Kidney (tissue), 14 donors: Measurements from ENCODE around the gene SRSF2. TPM values are rescaled to one million over a fixed set of nuclear protein-coding genes. Genes with fewer than 3 reads are reported as not detected.

Experiments
- DNase-seq, 5 donors: peaks; one replicate each; pipeline ENCODE4 v3.0.0-alpha.2; 2013 to 2020
- FAIRE-seq: peaks from 2 replicates; lab custom pipeline; 2012; peaks lifted over from hg19 to GRCh38; lab: Jason Lieb, UNC
- H3K27ac ChIP-seq, 2 donors: one replicate each; pipeline ENCODE4 v1.7.0; 2013; ENCODE audit warnings: low read depth in 2 of 2, low read length in 2 of 2, inconsistent platforms in 1 of 2
- H3K27me3 ChIP-seq: one replicate; pipeline ENCODE4 v1.7.1; 2013; ENCODE audit warnings: low read length, inconsistent platforms; ENCODE audit not compliant: control insufficient read depth, insufficient read depth
- H3K36me3 ChIP-seq, 3 donors: one replicate each; pipeline versions ENCODE4 v1.7.0 to v1.7.1; 2013; ENCODE audit warnings: low read length in 3 of 3, control low read depth in 1 of 3, inconsistent platforms in 1 of 3; ENCODE audit not compliant: insufficient read depth in 3 of 3, control insufficient read depth in 2 of 3
- H3K4me1 ChIP-seq, 3 donors: one replicate each; pipeline versions ENCODE4 v1.7.0 to v1.7.1; 2013; ENCODE audit warnings: low read length in 3 of 3, inconsistent platforms in 1 of 3, low read depth in 1 of 3; ENCODE audit not compliant: control insufficient read depth in 2 of 3, insufficient read depth in 2 of 3
- H3K4me3 ChIP-seq, 3 donors: one replicate each; pipeline versions ENCODE4 v1.7.0 to v1.8.1; 2013; ENCODE audit warnings: low read length in 3 of 3, control low read depth in 1 of 3, inconsistent platforms in 1 of 3
- H3K9ac ChIP-seq, 3 donors: one replicate each; pipeline versions ENCODE4 v1.7.0 to v1.7.1; 2013; ENCODE audit warnings: low read length in 3 of 3, control low read depth in 1 of 3, inconsistent platforms in 1 of 3
- H3K9me3 ChIP-seq, 3 donors: one replicate each; pipeline versions ENCODE4 v1.7.0 to v1.7.1; 2013; ENCODE audit warnings: low read length in 3 of 3, control low read depth in 1 of 3, inconsistent platforms in 1 of 3; ENCODE audit not compliant: control insufficient read depth in 2 of 3, insufficient read depth in 1 of 3
- intact Hi-C: fragments of 100-400 bp; cut with DNase I; formaldehyde crosslinking; loops from one replicate; pipeline ENCODE4 v1.11.1; 2022
- polyA plus RNA-seq: library from polyadenylated mRNA; stranded (reverse); fragments of 350-450 nt; fragmentation: Illumina TruSeq; extraction: RNeasy Lipid Tissue Mini Kit (QIAGEN cat#74804); gene quantifications from one replicate; pipeline ENCODE4 v1.2.3, GENCODE V29; 2014; ENCODE audit warnings: low read depth, low replicate concordance; ENCODE audit not compliant: insufficient read depth
- total RNA-seq: library from RNA; stranded (reverse); fragmentation: NEBNext Ultra II Directional; extraction: Animal tissue kit (Norgen Biotek cat#: 25700); gene quantifications from one replicate; pipeline ENCODE4 v1.2.1, GENCODE V29; 2021
- TF ChIP-seq, protein P1 (sequence below): IDR thresholded peaks from 3 replicates; pipeline ENCODE4 v1.5.1; 2012; ENCODE audit warnings: mild to moderate bottlenecking, moderate library complexity, borderline replicate concordance; ENCODE audit not compliant: insufficient read depth; ENCODE audit errors: extremely low read depth
- donor health status: control.
- donor health status: control.
- donor health status: control.
- donor health status: control.
- donor health status: control.
- donor health status: DM: yes; HTN: yes; CAD: no.
- donor health status: Normal renal cell carcinoma (clear cell type).

Gene SRSF2
- total and polyA plus RNA-seq, 2 donors from 2014 or later: 129 to 155 TPM

DNA sequence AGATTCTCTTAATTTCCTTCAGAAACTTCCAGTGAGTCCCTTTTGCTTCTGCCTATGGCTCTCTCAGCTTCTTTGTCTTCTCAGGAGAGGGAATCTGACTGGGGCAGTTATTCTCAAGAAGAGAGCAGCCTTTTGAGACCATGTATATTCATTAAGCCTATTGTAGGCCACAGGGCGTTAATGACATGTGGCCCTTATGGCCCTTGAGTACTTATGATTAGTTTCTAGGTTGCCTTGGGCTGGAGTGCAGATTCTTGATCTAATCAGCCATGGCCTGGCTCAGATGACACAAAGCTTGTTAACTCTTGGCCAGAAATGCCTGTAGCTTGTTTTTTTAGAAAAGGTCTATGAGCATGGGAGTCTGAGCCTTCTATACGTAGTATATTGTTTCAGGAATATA, 18.2 kb upstream of the SRSF2 start:
- Histone ChIP-seq H3K9ac (no peak overlapping the region), H3K36me3 (peaks cover 0 to 5% (median 0%) of the 10 kb centered on the region in 3 donors), H3K4me3 (no peak overlapping the region), H3K4me1 (no peaks in the 10 kb centered on the region), H3K27me3 (no peaks in the 10 kb centered on the region), H3K9me3 (no peaks in the 10 kb centered on the region), H3K27ac (no peak overlapping the region)
- intact Hi-C loops: no loop called here
- FAIRE-seq (no peak), DNase-seq (no peak)
- TF ChIP-seq, protein P1, sequence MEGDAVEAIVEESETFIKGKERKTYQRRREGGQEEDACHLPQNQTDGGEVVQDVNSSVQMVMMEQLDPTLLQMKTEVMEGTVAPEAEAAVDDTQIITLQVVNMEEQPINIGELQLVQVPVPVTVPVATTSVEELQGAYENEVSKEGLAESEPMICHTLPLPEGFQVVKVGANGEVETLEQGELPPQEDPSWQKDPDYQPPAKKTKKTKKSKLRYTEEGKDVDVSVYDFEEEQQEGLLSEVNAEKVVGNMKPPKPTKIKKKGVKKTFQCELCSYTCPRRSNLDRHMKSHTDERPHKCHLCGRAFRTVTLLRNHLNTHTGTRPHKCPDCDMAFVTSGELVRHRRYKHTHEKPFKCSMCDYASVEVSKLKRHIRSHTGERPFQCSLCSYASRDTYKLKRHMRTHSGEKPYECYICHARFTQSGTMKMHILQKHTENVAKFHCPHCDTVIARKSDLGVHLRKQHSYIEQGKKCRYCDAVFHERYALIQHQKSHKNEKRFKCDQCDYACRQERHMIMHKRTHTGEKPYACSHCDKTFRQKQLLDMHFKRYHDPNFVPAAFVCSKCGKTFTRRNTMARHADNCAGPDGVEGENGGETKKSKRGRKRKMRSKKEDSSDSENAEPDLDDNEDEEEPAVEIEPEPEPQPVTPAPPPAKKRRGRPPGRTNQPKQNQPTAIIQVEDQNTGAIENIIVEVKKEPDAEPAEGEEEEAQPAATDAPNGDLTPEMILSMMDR: no peak

DNA sequence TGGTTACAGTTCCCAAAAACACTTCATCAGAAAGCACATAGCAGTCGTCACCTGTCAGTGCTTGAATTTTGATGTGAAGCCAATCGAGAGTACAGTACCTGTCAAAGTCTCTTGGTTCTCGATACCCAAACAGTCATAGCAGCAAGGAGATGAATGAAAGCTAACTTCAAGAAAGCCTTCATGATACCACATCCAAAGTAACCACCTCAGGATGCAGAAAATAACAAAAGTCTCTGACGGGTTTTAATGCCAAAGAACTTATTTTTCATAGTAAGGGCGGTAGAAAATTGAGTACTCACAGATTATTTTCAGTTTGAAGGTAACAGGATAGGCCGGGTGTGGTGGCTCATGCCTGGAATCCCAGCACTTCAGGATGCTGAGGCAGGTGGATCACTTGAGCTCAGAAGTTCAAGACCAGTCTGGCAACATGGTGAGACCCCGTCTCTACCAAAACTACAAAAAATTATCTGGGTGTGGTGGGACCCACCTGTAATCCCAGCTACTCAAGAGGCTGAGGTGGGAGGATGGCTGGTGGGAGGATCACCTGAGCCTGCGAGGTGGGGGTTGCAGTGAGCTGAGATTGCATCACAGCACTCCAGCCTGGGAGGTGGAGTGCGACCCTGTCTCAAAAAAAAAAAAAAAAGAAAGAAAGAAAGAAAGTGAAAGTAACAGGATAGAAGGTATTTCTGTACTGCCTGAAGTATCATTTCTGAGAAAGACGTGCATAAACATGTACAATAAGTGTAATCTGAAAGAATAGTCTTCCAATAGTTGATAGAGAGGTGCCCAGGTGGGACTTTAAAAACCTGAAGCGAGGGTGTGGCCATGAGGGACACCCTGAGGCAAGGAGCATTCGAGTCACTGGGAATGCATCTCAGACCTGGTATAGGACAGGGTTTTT, 16.2 kb upstream of the SRSF2 start:
- DNase-seq: no peak
- Histone ChIP-seq H3K9ac (no peak overlapping the region), H3K9me3 (no peaks in the 10 kb centered on the region), H3K27me3 (no peaks in the 10 kb centered on the region), H3K4me3 (no peak overlapping the region), H3K36me3 (peaks cover 0 to 5% (median 0%) of the 10 kb centered on the region in 3 donors), H3K4me1 (no peaks in the 10 kb centered on the region), H3K27ac (no peak overlapping the region)
- intact Hi-C loops: no loop called here
- no peak for FAIRE-seq
- TF ChIP-seq, protein P1: no peak

DNA sequence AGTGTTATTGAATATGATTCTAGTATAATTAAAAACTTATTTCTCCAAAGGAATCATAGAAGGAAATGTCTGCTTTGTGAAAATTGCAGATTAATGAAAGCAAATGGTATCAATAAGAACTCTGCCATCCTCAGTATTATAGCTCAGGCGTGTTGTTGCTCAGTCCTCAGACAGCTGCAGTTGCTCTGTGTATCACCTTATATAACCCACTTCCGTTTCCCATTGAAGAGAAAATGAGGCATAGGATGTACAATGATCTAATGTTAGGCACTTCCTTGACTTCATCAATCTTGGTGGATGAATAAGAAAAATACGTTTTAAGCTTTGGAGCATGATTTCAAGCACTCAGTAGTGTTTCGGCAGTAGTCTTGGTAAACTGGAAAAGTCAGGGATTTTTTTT, 14.9 kb upstream of the SRSF2 start:
- FAIRE-seq: no peak
- peaks cover 0 to 3% (median 0%) of the 10 kb centered on the region in 3 donors for H3K36me3 ChIP-seq
- no peak overlapping the region for H3K27ac ChIP-seq
- no peak for DNase-seq
- TF ChIP-seq, protein P1: no peak
- no peaks in the 10 kb centered on the region for H3K27me3 ChIP-seq
- intact Hi-C loops: no loop called here
- H3K4me1 ChIP-seq: no peaks in the 10 kb centered on the region
- no peak overlapping the region for H3K9ac ChIP-seq
- no peak overlapping the region for H3K4me3 ChIP-seq
- H3K9me3 ChIP-seq: no peaks in the 10 kb centered on the region
